GM19452 (cell line): ENCODE measurements around the gene OR2AT4.
"Not testable (repeated sequence)": the region's sequence is repeated elsewhere in the genome, so short reads cannot be mapped to it uniquely, and the experiment has no call there.

Experiments
- ATAC-seq: cut with Tn5 transposase; IDR thresholded peaks from one replicate; pipeline ENCODE4 v1.9.1; 2021; ENCODE audit not compliant: unreplicated experiment

Gene OR2AT4

GRCh38 chr11:75096456-75097172, at the start of gene OR2AT4:
OR2AT4 (minus strand) TSS chr11:75096876.
- no peak for ATAC-seq

- ATAC-seq, result no peak
Observed at GRCh38 chr11:75145972-75146519, 49.4 kb upstream of the OR2AT4 start.

- no peak for ATAC-seq
Observed at GRCh38 chr11:75145196-75145971, 48.7 kb upstream of the OR2AT4 start.

- no peak for ATAC-seq
Observed at GRCh38 chr11:75144716-75145014, 48.0 kb upstream of the OR2AT4 start.

GRCh38 chr11:75143420-75143731, 46.7 kb upstream of the OR2AT4 start:
- no peak for ATAC-seq

- ATAC-seq, result peak; percentile 77
Observed at GRCh38 chr11:75142714-75143419, 46.2 kb upstream of the OR2AT4 start.

GRCh38 chr11:75141166-75141565, 44.5 kb upstream of the OR2AT4 start:
- ATAC-seq, result no peak

- ATAC-seq, result no peak
Observed at GRCh38 chr11:75140269-75141138, 43.8 kb upstream of the OR2AT4 start.

- no peak for ATAC-seq
Observed at GRCh38 chr11:75135651-75136050, 39.0 kb upstream of the OR2AT4 start.

- no peak for ATAC-seq
Observed at GRCh38 chr11:75135021-75135650, 38.5 kb upstream of the OR2AT4 start.

GRCh38 chr11:75133976-75134375, 37.3 kb upstream of the OR2AT4 start:
- no peak for ATAC-seq

GRCh38 chr11:75132080-75132479, 35.4 kb upstream of the OR2AT4 start:
- no peak for ATAC-seq

- no peak for ATAC-seq
Observed at GRCh38 chr11:75126564-75126963, 29.9 kb upstream of the OR2AT4 start.

- no peak for ATAC-seq
Observed at GRCh38 chr11:75118577-75118976, 21.9 kb upstream of the OR2AT4 start.

- ATAC-seq, result no peak
Observed at GRCh38 chr11:75114465-75114864, 17.8 kb upstream of the OR2AT4 start.

GRCh38 chr11:75113030-75113429, 16.4 kb upstream of the OR2AT4 start:
- no peak for ATAC-seq

- ATAC-seq, result no peak
Observed at GRCh38 chr11:75112200-75112599, 15.5 kb upstream of the OR2AT4 start.

- no peak for ATAC-seq
Observed at GRCh38 chr11:75107187-75107586, 10.5 kb upstream of the OR2AT4 start.

- not testable (repeated sequence) for ATAC-seq
Observed at GRCh38 chr11:75105967-75106681, 9.4 kb upstream of the OR2AT4 start.

GRCh38 chr11:75105462-75105925, 8.8 kb upstream of the OR2AT4 start:
- ATAC-seq, result no peak
